ENCODE results near the gene LDLRAD4.
"Not testable (repeated sequence)": the region's sequence is repeated elsewhere in the genome, so short reads cannot be mapped to it uniquely, and the experiment has no call there.

The LDLRAD4 gene

DNA sequence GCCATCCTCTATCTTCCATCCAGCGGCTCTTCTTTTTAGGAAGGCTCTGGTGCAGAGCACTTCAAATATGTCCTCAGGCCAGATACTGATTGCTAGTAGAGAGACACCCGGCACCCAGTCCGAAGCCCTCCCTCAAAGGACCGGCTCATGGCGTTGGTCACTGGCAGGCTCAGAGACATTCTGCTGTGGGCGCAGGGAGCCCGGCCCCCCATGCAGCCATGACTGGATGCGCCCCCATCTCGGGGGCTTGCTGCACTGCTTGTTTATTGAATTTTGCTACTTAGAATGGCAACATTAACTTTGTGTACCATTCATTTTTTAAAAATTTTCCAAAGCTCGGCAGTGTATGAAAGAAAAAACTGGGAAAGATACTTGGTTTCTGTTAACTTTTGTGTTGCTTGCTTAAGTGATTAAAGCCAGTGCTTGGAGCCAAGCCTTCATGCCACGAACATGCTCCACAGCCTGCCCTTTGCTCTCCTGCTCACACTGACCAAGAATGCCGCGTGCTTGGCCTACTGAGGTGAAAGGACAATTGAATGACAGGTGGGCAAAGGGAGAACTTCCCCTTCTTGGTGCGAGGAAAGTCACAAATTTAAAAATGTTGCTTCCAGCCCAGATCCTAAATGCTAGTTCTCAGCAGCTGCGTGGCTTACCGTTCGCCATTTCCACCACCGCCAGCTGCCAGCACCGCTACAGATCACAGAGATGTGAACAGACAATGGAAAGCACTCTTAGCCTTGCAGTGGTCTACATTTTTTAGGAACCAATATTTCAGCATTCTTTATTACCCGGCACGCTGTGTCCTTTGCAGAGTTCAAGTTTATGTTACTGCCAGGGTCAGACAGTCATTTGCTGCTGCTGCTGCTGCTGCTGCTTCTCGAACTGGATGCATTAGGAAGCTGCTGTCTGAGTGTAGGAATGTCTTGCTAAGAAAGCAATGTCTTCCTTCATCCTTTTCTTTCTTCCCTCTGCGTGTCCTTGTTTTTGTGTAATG lies 431.1 kb downstream of the LDLRAD4 start:
- H3K4me3 Mint-ChIP-seq = no peak overlapping the region
- H3K4me1 Mint-ChIP-seq = no peaks in the 10 kb centered on the region
- no peak for DNase-seq
- H3K27ac Mint-ChIP-seq = no peak overlapping the region
- H3K9me3 Mint-ChIP-seq = no peaks in the 10 kb centered on the region
- CTCF ChIA-PET = no interaction called here
- peaks cover 10% of the 10 kb centered on the region for H3K36me3 Mint-ChIP-seq
- H3K27me3 Mint-ChIP-seq = peaks cover 4% of the 10 kb centered on the region

DNA sequence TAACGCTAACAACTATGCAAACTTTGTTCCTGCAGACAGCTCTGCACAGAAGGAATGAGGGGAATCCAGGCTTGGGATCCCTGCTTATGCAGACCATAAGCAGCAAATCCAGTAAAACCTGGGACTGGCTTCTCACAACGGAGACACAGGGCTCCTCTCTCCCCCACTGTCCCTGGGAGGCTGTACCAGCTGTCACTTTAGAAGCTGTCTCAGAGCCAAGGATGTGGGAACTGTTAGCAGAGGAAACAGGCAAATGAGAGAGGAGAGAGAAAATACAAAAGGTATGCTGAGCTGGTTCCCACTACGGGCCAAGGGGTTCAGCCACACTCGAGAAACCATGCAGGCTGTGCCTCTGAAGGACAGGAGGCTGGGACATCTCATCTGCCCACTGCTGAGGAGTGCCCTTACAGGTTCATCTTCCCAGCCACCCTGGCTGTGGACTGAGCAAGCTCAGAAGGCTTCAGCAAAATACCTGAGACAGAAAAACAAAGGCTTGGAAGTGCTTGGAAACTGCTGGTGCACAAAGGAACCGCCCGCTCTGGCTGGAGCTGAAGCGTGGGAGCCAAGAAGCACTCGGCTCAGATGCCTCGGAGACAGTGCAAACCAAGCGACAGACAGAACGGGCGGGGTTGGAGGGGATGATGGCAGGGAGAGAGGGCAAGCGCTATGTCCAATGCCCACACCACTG lies 435.3 kb downstream of the LDLRAD4 start:
- Mint-ChIP-seq H3K27me3 (peaks cover 4% of the 10 kb centered on the region), H3K36me3 (no peaks in the 10 kb centered on the region), H3K4me3 (no peak overlapping the region), H3K9me3 (no peaks in the 10 kb centered on the region), H3K4me1 (no peaks in the 10 kb centered on the region), H3K27ac (no peak overlapping the region)
- no peak for DNase-seq
- CTCF ChIA-PET = interaction anchor here (1.0 to 1.1 kb wide), 2 partner anchors 11 to 14 kb away, joined by 3 to 4 read pairs; no protein-coding TSS in a partner anchor

DNA sequence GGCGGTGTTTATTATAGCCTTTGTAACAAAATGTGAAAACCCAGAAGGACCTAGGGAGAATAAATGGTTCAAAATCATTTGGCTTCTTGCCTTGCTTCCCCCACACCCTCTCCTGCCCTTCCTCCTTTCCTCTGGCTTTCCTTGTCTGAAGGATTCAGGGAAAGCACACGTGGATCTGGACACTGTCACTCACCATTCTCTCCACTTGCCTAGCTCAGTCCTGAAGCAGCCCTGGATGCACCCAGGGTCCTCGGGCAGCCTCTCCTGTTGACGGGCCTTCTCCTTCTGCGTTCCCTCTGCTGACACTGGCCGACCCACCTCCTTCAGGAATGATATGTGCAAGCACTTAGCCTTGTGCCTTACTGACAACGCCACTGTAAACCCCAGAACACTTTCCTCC lies 439.4 kb downstream of the LDLRAD4 start:
- CTCF ChIA-PET = no interaction called here
- no peak for DNase-seq
- H3K36me3 Mint-ChIP-seq = peaks cover 4% of the 10 kb centered on the region
- H3K4me1 Mint-ChIP-seq = no peaks in the 10 kb centered on the region
- H3K9me3 Mint-ChIP-seq = no peaks in the 10 kb centered on the region
- no peak overlapping the region for H3K27ac Mint-ChIP-seq
- H3K4me3 Mint-ChIP-seq = no peak overlapping the region
- peaks cover 4% of the 10 kb centered on the region for H3K27me3 Mint-ChIP-seq

DNA sequence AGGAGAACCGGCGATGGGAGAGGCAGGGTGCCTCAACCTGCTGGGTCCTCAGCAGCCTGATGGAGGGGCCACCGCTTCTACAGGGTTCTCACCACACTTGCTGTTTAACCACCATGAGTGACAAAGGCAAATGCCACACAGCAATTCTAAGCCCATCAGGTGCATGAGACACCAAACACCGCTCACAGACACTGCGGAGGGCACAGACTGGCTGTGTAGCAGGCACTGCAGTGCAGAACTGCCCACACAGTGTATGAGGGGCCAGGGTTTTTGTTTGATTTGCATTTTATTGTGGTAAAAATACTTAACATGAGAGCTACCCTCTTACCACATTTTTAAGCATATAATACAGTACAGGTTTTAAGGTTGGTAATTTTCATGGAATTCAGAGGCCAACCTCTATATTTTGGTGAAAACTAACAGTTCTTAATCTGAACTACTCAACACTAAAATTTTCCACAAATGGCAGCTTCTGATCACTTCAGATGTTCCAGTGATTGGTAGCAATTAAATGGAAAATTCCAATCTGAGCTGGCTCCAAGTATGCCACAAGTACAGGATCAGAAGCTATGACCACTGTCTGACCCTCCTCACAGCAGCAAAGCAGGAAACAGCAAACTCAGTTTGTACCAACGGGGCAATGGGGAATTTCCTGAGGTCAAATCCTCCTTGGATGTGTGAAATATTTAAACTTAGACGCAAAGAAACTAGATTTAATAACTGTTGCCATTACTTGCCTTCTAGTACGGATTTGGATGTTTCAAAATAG lies 440.1 kb downstream of the LDLRAD4 start:
- Mint-ChIP-seq H3K9me3 (no peaks in the 10 kb centered on the region), H3K27ac (no peak overlapping the region), H3K36me3 (peaks cover 7% of the 10 kb centered on the region), H3K4me3 (no peak overlapping the region), H3K4me1 (no peaks in the 10 kb centered on the region), H3K27me3 (peaks cover 4% of the 10 kb centered on the region)
- no peak for DNase-seq
- CTCF ChIA-PET = no interaction called here

DNA sequence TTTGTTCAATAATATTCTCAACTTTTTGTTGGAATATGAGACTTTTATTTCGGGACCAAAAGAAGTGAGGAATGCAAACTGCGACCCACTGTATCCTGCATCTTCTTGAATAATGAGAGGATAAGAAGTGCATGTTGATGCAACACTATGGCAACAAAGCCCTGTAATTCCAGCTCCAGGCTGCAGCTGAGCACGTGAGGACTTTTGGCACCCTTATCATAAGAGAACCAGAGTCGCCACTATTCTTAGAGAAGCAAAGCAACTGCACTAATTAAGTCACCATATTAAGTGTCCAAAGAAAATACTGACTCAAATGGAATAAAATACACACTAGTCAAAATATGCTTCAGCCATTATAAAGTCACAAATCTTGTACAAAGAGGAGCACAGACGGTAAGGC lies 441.9 kb downstream of the LDLRAD4 start:
- Mint-ChIP-seq H3K36me3 (peaks cover 9% of the 10 kb centered on the region), H3K27me3 (no peaks in the 10 kb centered on the region), H3K9me3 (no peaks in the 10 kb centered on the region), H3K4me1 (no peaks in the 10 kb centered on the region), H3K27ac (no peak overlapping the region), H3K4me3 (no peak overlapping the region)
- CTCF ChIA-PET = no interaction called here
- no peak for DNase-seq

DNA sequence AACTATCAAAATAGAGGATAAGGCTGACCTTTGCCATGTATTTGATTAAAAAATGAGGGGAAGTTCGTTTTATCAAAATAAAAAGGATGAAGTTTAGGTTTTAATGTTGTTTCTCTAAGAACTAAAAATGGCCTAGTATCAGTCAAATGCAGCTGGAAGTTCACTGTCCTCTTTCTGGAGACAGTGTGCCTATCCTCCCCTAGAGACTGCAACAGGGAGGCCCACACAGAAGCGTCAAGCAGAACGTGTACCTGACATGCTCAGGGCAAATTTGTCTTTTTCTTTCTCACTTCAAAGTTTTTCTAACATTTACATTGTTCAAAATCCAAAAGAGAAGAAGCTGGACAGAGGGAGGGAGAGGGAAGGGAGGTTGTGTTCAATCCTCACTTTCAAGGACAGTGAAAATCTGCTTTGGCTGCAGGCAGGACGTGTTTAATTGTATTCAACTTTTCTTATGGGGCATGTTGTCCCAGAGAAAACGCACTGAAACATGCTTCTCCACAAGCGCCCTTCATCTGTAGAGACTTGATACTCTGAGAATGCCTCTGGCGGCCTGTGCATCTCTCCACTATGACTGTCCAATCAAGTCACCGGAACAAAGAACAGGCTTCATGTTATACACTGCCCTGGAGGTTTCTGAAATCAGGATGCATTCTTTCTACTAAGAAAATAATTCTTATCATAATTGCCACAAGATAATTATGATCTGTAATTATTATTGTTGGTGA lies 442.7 kb downstream of the LDLRAD4 start:
- H3K27me3 Mint-ChIP-seq = no peaks in the 10 kb centered on the region
- DNase-seq = no peak
- CTCF ChIA-PET = no interaction called here
- no peaks in the 10 kb centered on the region for H3K9me3 Mint-ChIP-seq
- no peak overlapping the region for H3K27ac Mint-ChIP-seq
- H3K4me3 Mint-ChIP-seq = no peak overlapping the region
- peaks cover 9% of the 10 kb centered on the region for H3K36me3 Mint-ChIP-seq
- H3K4me1 Mint-ChIP-seq = no peaks in the 10 kb centered on the region

DNA sequence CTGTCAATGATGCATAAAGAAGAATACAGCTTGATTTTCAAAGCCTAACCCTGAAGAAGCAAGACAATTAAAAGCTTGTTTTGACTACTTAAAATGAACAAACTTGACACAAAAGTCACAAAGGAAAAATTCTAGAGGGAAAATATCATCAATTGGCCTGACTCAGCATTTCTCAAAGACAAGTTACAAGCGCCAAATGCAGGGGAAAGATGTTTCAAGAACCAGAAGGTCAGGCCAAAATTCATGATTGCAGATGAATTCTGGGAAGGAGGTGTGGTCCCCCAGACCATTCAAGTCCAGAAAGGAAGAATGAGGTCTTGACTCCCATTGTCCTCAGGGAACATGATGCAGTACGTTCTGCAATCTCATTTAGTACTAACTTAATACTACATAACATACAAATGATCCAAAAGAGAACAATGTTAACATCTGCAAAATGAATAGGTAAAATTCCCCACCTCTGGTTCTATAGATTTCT lies 443.3 kb downstream of the LDLRAD4 start:
- Mint-ChIP-seq H3K9me3 (no peaks in the 10 kb centered on the region), H3K27ac (no peak overlapping the region), H3K4me3 (no peak overlapping the region), H3K36me3 (peaks cover 12% of the 10 kb centered on the region), H3K4me1 (no peaks in the 10 kb centered on the region), H3K27me3 (no peaks in the 10 kb centered on the region)
- CTCF ChIA-PET = no interaction called here
- no peak for DNase-seq

DNA sequence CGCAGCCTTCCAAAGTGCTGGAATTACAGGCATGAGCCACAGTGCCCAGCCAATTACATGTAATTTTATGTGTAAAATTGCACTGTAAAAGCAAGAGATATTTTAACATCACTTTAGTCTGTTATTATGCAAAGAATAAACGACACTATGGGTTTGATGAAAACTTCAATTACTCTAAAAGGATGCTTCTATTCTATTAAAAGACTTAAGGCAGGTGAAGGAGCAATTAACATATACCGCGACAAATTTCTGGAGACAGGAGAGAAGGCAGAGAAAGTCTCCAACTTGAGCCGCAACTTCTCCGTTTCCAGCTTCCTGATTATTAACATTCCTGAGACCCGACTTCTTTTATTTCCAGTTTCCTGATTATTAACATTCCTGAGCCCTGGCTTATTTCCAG lies 454.1 kb downstream of the LDLRAD4 start:
- H3K27me3 Mint-ChIP-seq = no peaks in the 10 kb centered on the region
- H3K9me3 Mint-ChIP-seq = no peaks in the 10 kb centered on the region
- no peak overlapping the region for H3K4me3 Mint-ChIP-seq
- CTCF ChIA-PET = no interaction called here
- no peaks in the 10 kb centered on the region for H3K4me1 Mint-ChIP-seq
- no peak for DNase-seq
- peaks cover 18% of the 10 kb centered on the region for H3K36me3 Mint-ChIP-seq
- no peak overlapping the region for H3K27ac Mint-ChIP-seq

DNA sequence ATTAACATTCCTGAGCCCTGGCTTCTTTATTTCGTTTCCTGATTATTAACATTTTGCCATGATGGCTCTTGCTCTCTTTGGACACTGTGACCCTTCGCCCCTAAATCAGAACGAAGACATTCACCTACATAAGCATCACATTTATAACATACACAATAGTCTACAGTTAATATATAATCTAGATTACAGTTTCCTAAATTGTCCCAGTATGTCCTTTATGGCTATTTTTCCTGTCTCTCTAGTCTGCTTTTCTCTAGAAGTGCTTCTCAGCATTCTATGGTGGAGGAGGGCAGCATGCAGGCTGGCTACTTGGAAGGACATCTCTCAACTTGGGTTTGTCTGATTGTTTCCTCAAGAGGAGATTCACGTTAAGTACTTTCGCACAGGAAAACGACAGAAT lies 457.9 kb downstream of the LDLRAD4 start:
- CTCF ChIA-PET = no interaction called here
- Mint-ChIP-seq H3K4me1 (no peaks in the 10 kb centered on the region), H3K27me3 (no peaks in the 10 kb centered on the region)

DNA sequence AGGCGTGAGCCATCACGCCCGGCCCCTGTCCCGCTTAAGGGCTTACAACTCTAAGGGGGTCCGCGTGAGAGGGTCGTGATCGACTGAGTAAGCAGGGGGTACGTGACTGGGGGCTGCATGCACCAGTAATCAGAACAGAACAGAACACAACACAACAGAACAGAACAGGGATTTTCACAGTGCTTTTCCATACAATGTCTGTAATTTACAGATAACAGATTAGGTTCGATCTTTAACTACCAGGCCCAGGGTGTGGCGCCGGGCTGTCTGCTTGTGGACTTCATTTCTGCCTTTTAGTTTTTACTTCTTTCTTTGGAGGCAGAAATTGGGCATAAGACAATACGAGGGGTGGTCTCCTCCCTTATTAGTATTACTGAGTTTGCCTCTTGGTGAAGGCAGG lies 458.8 kb downstream of the LDLRAD4 start:
- H3K27me3 Mint-ChIP-seq, DNase-seq, H3K9me3 Mint-ChIP-seq, H3K4me1 Mint-ChIP-seq, H3K4me3 Mint-ChIP-seq, CTCF ChIA-PET: not testable (repeated sequence)
- peak overlapping the region; percentile 25 for H3K27ac Mint-ChIP-seq
- peaks cover 12% of the 10 kb centered on the region for H3K36me3 Mint-ChIP-seq

More for the DNA sequence above, 457.9 kb downstream of the LDLRAD4 start:
- no peak for DNase-seq
- H3K4me3 Mint-ChIP-seq = no peak overlapping the region
- peaks cover 12% of the 10 kb centered on the region for H3K36me3 Mint-ChIP-seq
- H3K9me3 Mint-ChIP-seq = no peaks in the 10 kb centered on the region
- no peak overlapping the region for H3K27ac Mint-ChIP-seq

DNA sequence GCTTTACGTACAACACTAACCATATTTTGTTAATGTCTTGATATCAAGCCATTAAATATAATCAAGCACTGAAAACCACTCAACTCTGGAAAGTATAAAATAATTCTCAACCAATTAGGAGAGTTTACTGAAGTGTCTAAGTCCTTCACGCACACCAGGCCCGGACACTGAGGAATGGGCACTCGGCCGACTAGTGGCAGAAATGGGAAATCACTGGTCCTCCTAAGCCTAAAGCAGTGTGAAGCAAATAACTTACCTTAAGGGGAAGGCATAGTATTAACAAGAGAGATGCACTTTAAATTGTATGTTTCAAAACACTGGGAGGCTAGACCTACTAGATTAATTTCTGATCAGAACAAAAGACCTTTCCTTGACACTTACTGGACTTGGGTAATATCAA lies 462.1 kb downstream of the LDLRAD4 start:
- no peak overlapping the region for H3K4me3 Mint-ChIP-seq
- CTCF ChIA-PET = interaction anchor here (0.7 to 1.0 kb wide), 2 partner anchors 16 to 122 kb away, joined by 3 read pairs; no protein-coding TSS in a partner anchor
- H3K36me3 Mint-ChIP-seq = peaks cover 12% of the 10 kb centered on the region
- no peaks in the 10 kb centered on the region for H3K9me3 Mint-ChIP-seq
- H3K4me1 Mint-ChIP-seq = no peaks in the 10 kb centered on the region
- H3K27me3 Mint-ChIP-seq = no peaks in the 10 kb centered on the region
- peak; percentile 22 for DNase-seq
- H3K27ac Mint-ChIP-seq = no peak overlapping the region

DNA sequence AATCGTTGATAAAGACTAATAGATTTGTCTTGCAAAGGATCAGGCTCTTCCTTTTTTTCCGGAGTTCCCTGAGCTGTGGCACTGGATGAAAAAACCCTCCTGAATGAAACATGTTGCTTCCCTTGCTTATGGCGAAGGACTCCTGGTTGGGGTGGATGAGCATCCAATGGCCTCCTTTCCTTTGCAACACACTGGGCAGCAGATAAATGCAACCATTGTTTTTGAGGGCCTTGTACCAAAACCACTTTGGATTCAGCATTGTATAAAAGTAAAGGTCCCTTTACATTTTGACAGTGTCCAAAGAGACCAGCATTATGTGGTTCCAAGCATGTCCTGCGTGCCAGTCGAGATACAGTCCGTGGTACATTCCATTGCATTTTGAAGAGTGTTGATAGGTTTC lies 463.1 kb downstream of the LDLRAD4 start:
- H3K27me3 Mint-ChIP-seq = no peaks in the 10 kb centered on the region
- no peak overlapping the region for H3K27ac Mint-ChIP-seq
- H3K36me3 Mint-ChIP-seq = peaks cover 12% of the 10 kb centered on the region
- no peaks in the 10 kb centered on the region for H3K9me3 Mint-ChIP-seq
- CTCF ChIA-PET = no interaction called here
- no peak for DNase-seq
- no peaks in the 10 kb centered on the region for H3K4me1 Mint-ChIP-seq
- no peak overlapping the region for H3K4me3 Mint-ChIP-seq

DNA sequence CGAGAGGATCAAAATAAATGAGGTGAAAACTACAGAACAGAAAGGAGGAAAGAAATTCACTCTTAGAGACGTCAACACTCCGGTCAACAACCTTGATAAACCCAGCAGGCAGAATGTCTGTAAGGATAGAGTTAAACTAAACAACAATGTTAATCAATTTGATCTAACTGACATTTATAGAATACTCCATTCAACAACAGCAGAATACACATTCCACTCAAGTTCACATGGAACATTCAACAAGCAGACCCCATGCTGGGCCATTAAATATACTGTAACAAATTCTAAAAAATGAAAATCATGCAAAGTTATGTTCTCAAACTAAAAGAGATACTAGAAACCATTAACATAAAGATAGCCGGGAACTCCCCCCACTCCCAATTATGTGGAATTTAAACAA lies 466.0 kb downstream of the LDLRAD4 start:
- no peaks in the 10 kb centered on the region for H3K9me3 Mint-ChIP-seq
- CTCF ChIA-PET = no interaction called here

More for the DNA sequence above, 466.0 kb downstream of the LDLRAD4 start:
- Mint-ChIP-seq H3K4me3 (no peak overlapping the region), H3K36me3 (peaks cover 16% of the 10 kb centered on the region), H3K27ac (no peak overlapping the region), H3K27me3 (no peaks in the 10 kb centered on the region), H3K4me1 (no peaks in the 10 kb centered on the region)
- DNase-seq = no peak

All from activated naive CD4-positive, alpha-beta T cell treated with anti-CD3 and anti-CD28 coated beads, Interleukin-2, amount 10 ng/mL, durations not matched to agents 7 days and 5 days (primary cell).